ENCODE measurements around the gene ASXL2.

Gene ASXL2

GRCh38 chr2:25806941-25807340, 71.3 kb downstream of the ASXL2 start:
- H3K27ac Mint-ChIP-seq = no peak overlapping the region
- no peak overlapping the region for H3K4me3 Mint-ChIP-seq
- no peaks in the 10 kb centered on the region for H3K9me3 Mint-ChIP-seq
- H3K4me1 Mint-ChIP-seq = peaks cover 70% of the 10 kb centered on the region
- no peak for DNase-seq
- H3K27me3 Mint-ChIP-seq = no peaks in the 10 kb centered on the region
- no peak for ATAC-seq

DNA sequence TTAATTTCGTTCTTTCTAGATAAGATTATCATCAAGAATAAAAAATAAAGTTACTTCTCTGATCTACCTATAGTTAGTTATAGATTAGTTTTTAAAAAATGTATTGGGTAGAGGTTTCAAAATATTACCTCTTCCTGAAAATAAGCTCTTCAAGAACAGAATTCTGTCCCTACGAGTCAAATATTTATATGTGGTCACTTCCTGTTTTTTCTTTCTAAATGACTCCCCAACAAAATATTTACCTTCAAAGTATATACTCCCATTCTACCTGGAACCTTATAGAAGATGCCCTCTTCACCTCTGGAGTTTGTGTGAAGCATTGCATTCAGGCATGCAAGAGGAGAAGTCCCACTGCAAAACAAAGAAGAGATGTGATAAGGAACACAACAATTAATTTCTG, 72.3 kb downstream of the ASXL2 start:
- DNase-seq = no peak

DNA sequence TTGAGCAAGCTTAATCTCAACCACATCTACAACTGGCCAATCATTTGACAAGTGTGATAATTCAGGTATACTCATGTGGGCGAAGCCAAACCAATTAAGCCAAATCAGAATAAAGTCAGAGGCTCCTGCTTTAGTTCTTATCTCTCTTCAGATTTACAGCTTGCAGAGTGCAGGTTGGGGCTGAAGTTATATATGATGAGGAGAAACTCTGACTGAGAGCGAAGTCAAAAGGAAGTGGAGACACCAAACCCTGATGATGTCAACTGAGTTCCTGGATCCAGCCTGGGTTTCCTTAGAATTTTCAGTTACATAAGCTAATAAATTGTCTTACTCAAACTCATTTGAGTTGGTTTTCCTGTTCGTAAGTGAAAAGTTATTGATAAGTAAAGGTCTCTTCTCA, 73.9 kb downstream of the ASXL2 start:
- ATAC-seq = peak; percentile 73
- H3K4me3 Mint-ChIP-seq = no peak overlapping the region
- no peak for DNase-seq
- H3K9me3 Mint-ChIP-seq = no peaks in the 10 kb centered on the region
- H3K27ac Mint-ChIP-seq = peak overlapping the region in 1 of 2 donors; percentile 96
- H3K4me1 Mint-ChIP-seq = peaks cover 71% of the 10 kb centered on the region
- H3K27me3 Mint-ChIP-seq = no peaks in the 10 kb centered on the region

More for the DNA sequence above, 72.3 kb downstream of the ASXL2 start:
- Mint-ChIP-seq H3K27me3 (no peaks in the 10 kb centered on the region), H3K9me3 (no peaks in the 10 kb centered on the region), H3K4me1 (peaks cover 77% of the 10 kb centered on the region), H3K27ac (no peak overlapping the region), H3K4me3 (no peak overlapping the region)
- no peak for ATAC-seq

DNA sequence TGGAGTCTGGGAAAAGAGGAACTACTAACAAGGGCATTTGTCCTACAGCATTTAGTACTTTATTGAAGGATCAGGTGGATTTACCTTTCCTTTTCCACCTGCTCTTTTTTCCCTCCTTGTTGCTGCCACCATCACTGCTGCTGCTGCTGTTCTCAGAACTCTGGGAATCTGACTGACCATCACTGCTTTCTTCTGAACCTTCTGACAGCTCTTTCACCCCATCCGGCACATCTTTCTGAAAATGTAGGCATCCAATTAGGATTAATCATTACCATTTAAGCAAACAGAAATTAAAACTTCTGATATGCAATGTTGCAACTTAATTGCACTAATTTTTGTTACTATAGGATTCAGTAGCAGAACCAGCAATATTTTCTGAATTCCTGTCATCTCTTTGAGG, 79.0 kb downstream of the ASXL2 start:
- Mint-ChIP-seq H3K27ac (peak overlapping the region in 1 of 2 donors; percentile 88), H3K9me3 (no peaks in the 10 kb centered on the region), H3K4me1 (peaks cover 76% of the 10 kb centered on the region), H3K27me3 (no peaks in the 10 kb centered on the region), H3K4me3 (no peak overlapping the region)
- ATAC-seq = no peak
- no peak for DNase-seq

DNA sequence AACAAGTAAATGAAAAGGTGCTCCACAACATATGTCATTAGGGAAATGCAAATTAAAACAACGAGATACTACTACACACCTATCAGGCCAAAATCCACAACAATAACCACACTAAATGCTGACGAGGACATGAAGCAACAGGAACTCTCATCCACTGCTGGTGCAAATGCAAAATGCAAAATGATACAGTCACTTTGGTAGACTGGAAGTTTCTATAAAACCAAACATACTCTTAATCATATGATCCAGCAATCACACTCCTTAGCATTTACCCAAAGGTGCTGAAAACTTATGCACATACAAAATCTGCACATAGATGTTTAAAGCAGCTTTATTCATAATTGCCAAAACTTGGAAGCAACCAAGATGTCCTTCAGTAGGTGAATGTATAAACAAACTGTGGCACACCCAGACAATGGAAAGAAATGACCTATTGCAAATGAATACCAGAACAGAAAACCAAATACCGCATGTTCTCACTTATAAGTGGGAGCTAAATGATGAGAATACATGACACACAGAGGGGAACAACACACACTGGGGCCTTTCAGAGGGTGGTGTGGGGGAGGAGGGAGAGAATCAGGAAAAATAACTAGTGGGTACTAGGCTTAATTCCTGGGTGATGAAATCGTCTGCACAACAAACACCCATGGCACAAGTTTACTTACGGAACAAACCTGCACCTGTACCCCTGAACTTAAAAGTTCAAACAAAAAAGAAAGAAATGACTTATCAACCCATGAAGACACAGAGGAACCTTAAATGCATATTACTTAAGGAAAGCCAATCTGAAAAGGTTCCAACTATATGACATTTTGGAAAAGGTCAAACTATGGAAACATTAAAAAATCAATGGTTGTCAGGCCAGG, 80.4 kb downstream of the ASXL2 start:
- Mint-ChIP-seq H3K27ac (peak overlapping the region; percentile 77 to 94), H3K27me3 (no peaks in the 10 kb centered on the region), H3K9me3 (no peaks in the 10 kb centered on the region), H3K4me3 (peak overlapping the region; percentile 25 to 57), H3K4me1 (peaks cover 73% of the 10 kb centered on the region)
- ATAC-seq = peak; percentile 83
- peak; percentile 20 to 32 for DNase-seq

GRCh38 chr2:25794544-25795276, 83.6 kb downstream of the ASXL2 start:
- ATAC-seq = peak; percentile 58
- no peak for DNase-seq

DNA sequence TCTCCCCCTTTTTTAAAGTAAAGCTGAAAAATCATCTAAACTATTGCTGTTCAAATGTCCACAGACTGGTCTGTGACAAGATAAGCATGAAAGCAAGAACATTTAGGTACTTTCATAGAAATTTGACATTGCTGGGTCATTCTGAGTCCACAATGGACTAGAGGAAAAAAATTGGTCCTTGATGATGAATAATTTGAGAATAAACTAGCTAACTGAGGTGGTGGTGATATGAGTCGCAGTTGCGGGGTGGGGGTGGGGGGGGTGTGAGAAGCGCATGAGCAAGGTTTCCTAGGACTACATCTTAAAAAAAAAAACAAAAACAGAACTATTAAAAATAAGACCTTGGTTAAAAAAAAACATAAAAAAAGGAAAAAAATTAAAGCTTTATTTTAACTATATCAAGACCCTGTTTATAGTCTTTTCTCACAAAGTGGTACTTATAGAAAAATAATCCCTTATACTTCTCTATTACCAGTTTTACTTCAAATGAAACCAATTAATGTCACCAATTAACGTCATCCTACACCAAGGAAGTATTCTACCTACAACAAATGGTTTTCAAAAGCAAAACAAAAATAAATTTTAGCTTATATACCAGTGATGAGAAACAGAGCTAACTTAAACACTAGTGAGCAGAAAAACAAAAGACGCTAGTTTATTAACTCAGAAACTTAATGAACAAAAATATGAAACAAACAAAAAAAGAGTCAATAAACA, 88.1 kb downstream of the ASXL2 start:
- Mint-ChIP-seq H3K27ac (peak overlapping the region; percentile 34 to 46), H3K4me3 (peak overlapping the region; percentile 45 to 74), H3K27me3 (no peaks in the 10 kb centered on the region), H3K4me1 (peaks cover 67% of the 10 kb centered on the region), H3K9me3 (no peaks in the 10 kb centered on the region)
- ATAC-seq = peak; percentile 69
- no peak for DNase-seq

More at GRCh38 chr2:25794544-25795276, 83.6 kb downstream of the ASXL2 start:
- H3K4me3 Mint-ChIP-seq = peak overlapping the region; percentile 83 to 90
- no peaks in the 10 kb centered on the region for H3K27me3 Mint-ChIP-seq
- H3K4me1 Mint-ChIP-seq = peaks cover 88% of the 10 kb centered on the region
- H3K9me3 Mint-ChIP-seq = no peaks in the 10 kb centered on the region
- peak overlapping the region; percentile 79 to 95 for H3K27ac Mint-ChIP-seq

DNA sequence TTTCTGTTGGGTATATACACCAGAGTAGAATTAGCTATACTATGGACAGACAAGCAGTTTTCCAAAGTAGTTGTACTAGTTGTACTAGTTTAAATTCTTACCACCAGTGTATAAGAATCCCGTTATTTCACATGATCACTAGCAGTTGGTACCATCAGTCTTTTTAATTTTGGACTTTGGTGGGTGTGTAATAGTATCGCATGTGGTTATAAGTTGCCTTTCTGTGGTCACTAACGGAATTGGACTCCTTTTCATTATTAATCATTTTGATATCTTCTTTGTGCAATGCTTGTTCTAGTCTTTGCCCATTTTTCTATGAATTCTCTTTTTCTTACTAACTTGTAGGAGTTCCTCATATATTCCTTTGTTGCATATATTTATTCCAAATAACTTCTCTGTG, 89.8 kb downstream of the ASXL2 start:
- H3K4me3 Mint-ChIP-seq = peak overlapping the region; percentile 35 to 61
- peak; percentile 84 for ATAC-seq
- H3K27me3 Mint-ChIP-seq = no peaks in the 10 kb centered on the region
- H3K27ac Mint-ChIP-seq = no peak overlapping the region
- peaks cover 57% of the 10 kb centered on the region for H3K4me1 Mint-ChIP-seq
- no peak for DNase-seq
- no peaks in the 10 kb centered on the region for H3K9me3 Mint-ChIP-seq

DNA sequence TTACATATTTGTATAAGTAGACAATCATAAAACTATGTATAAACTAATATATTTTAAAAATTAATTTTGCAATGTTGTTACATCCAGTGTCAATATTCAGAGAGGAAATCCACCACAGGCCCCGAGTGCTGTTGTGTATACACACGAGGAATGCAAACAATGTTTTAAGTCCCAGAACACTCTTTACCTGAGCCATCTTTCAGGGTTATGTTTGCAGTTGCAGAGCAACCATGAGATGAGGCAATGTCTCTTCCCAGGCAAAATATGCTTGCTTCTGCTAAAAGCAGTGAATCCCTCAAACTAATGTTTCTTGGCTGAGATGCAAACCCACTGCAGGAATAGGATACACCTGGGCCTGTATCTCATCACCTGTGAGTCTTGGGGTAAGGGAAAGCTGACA, 91.3 kb downstream of the ASXL2 start:
- Mint-ChIP-seq H3K27ac (no peak overlapping the region), H3K4me1 (peaks cover 47% of the 10 kb centered on the region)
- ATAC-seq = no peak

DNA sequence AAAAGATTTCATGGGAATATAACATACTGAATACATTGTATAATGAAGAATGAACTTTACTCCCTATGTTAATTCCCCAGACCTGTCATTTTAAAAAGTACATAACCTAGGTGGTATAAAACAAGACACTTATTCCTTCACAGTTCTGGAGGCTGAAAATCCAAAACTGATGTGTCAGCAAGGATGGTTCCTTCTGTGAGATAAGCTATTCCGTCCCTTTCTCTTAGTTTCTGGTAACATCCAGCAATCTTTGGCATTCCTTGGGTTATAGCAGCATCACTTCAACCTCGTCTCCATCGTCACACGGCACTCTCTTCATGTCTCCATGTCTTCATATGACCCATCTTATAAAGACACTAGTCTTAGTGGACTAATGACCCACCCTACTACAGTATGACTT, 93.9 kb downstream of the ASXL2 start:
- H3K4me3 Mint-ChIP-seq = no peak overlapping the region
- peaks cover 20% of the 10 kb centered on the region for H3K4me1 Mint-ChIP-seq
- H3K9me3 Mint-ChIP-seq = no peaks in the 10 kb centered on the region
- H3K27ac Mint-ChIP-seq = no peak overlapping the region
- DNase-seq (no peak), ATAC-seq (no peak)
- no peaks in the 10 kb centered on the region for H3K27me3 Mint-ChIP-seq

More for the DNA sequence above, 91.3 kb downstream of the ASXL2 start:
- Mint-ChIP-seq H3K9me3 (no peaks in the 10 kb centered on the region), H3K4me3 (no peak overlapping the region), H3K27me3 (no peaks in the 10 kb centered on the region)
- no peak for DNase-seq

GRCh38 chr2:25777077-25777476, 101.2 kb downstream of the ASXL2 start:
- Mint-ChIP-seq H3K27ac (no peak overlapping the region), H3K4me3 (no peak overlapping the region), H3K4me1 (peaks cover 28% of the 10 kb centered on the region), H3K27me3 (no peaks in the 10 kb centered on the region), H3K9me3 (no peaks in the 10 kb centered on the region)
- ATAC-seq = no peak
- no peak for DNase-seq

GRCh38 chr2:25772078-25772477, 106.2 kb downstream of the ASXL2 start:
- no peak for DNase-seq
- no peak overlapping the region for H3K27ac Mint-ChIP-seq
- H3K27me3 Mint-ChIP-seq = no peaks in the 10 kb centered on the region
- no peaks in the 10 kb centered on the region for H3K9me3 Mint-ChIP-seq
- H3K4me3 Mint-ChIP-seq = no peak overlapping the region
- no peak for ATAC-seq
- H3K4me1 Mint-ChIP-seq = peaks cover 34% of the 10 kb centered on the region

DNA sequence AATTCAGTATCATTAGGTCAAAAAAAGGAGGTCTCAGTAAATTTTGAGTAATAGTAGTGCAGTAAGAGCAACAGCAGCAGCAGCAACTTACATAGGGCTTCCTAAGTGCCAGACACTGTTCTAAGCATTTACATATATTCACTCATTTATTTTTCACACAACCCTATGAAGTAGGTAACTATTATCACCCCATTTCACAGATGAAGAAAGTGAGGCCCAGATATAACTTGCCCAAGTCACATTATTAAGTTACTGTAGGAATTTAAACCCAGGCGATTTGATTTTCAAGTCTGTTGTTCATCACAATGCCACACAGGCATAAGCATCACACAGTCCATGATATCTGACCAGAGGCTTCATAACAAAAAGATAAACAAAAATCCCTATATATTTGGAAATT, 114.7 kb downstream of the ASXL2 start:
- DNase-seq (no peak), ATAC-seq (no peak)
- Mint-ChIP-seq H3K27me3 (no peaks in the 10 kb centered on the region), H3K4me3 (no peak overlapping the region), H3K4me1 (peaks cover 31% of the 10 kb centered on the region), H3K9me3 (no peaks in the 10 kb centered on the region), H3K27ac (peak overlapping the region in 1 of 2 donors; percentile 67)

- DNase-seq (no peak), ATAC-seq (no peak)
- Mint-ChIP-seq H3K9me3 (no peaks in the 10 kb centered on the region), H3K27ac (no peak overlapping the region), H3K4me3 (no peak overlapping the region), H3K27me3 (no peaks in the 10 kb centered on the region), H3K4me1 (peaks cover 16% of the 10 kb centered on the region)
Measured at GRCh38 chr2:25760297-25760696, 118.0 kb downstream of the ASXL2 start.

GRCh38 chr2:25758348-25758747, 119.9 kb downstream of the ASXL2 start:
- H3K4me1 Mint-ChIP-seq = peaks cover 28% of the 10 kb centered on the region
- ATAC-seq = no peak
- no peak overlapping the region for H3K27ac Mint-ChIP-seq

More at GRCh38 chr2:25758348-25758747, 119.9 kb downstream of the ASXL2 start:
- H3K4me3 Mint-ChIP-seq = no peak overlapping the region
- no peaks in the 10 kb centered on the region for H3K27me3 Mint-ChIP-seq
- no peaks in the 10 kb centered on the region for H3K9me3 Mint-ChIP-seq
- no peak for DNase-seq

Measured in stimulated activated naive CD8-positive, alpha-beta T cell treated with anti-CD3 and anti-CD28 coated beads, Interleukin-15, amount 100 ng/mL, for 72 hours (primary cell).